ENCODE results near the gene ZNF608. TPM values are rescaled to one million over a fixed set of nuclear protein-coding genes. Genes with fewer than 3 reads are reported as not detected.

ZNF608 gene
- total RNA-seq, 4 donors from 2014 or later, result 26.6 to 33.4 (median 29.5) TPM

DNA sequence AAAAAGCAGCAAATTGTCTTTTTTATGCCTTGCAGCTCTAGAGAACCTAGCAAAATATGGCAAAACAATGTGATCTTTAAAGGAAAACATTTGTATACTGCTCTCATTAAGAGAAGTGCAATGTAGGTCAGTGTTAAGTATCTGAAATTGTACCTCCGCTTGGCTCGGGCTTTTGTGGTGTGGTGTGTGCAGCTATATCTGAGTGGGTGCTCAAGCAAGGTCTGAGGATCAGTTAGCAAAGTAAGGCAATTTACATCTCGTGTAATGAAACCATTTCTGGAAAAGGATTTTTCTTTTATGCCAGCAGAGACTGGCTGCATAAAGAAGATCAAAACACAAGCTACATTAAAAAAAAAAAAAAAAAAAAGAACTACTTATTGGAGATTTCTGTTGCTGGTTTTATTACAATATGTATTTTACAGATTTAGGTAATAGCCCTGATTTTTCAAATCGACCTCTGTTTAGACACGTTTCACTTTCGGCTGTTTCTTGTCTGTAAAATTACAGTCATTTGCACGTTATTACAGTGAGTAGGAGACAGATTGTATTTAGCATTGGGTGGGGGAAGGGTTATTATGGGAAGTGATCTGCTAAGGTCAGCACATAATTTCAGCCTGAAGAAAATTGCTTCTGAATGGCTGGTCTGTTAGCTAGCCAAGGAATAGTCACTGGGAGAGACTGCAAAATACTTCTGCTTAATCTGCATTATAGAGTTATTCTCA lies 7.9 kb upstream of the ZNF608 start:
- H3K4me3 ChIP-seq, result peak overlapping the region in 1 of 4 donors; percentile 9
- H3K4me1 ChIP-seq, result peaks cover 0 to 24% (median 11%) of the 10 kb centered on the region in 4 donors
- no peak overlapping the region for H3K27ac ChIP-seq (replicated peaks in 1 of 4)
- 66% methylated on average over 7 of the region's 7 CpGs for WGBS
- intact Hi-C loops (cut with DNase I), result loop anchor here (10.0 kb wide), 1 partner anchor 150 kb away; no protein-coding TSS in a partner anchor
- H3K9me3 ChIP-seq, result no peaks in the 10 kb centered on the region
- no peak for DNase-seq (ENCODE audit: extremely low spot score)
- TF ChIP-seq, protein P1, sequence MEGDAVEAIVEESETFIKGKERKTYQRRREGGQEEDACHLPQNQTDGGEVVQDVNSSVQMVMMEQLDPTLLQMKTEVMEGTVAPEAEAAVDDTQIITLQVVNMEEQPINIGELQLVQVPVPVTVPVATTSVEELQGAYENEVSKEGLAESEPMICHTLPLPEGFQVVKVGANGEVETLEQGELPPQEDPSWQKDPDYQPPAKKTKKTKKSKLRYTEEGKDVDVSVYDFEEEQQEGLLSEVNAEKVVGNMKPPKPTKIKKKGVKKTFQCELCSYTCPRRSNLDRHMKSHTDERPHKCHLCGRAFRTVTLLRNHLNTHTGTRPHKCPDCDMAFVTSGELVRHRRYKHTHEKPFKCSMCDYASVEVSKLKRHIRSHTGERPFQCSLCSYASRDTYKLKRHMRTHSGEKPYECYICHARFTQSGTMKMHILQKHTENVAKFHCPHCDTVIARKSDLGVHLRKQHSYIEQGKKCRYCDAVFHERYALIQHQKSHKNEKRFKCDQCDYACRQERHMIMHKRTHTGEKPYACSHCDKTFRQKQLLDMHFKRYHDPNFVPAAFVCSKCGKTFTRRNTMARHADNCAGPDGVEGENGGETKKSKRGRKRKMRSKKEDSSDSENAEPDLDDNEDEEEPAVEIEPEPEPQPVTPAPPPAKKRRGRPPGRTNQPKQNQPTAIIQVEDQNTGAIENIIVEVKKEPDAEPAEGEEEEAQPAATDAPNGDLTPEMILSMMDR (IDR thresholded peaks at IDR 0.05), result no peak
- TF ChIP-seq POLR2A (IDR thresholded peaks at IDR 0.05; ENCODE audit: low read depth), result no peak
- TF ChIP-seq EP300 (IDR thresholded peaks at IDR 0.05), result no peak
- TF ChIP-seq POLR2AphosphoS5 (IDR thresholded peaks at IDR 0.05), result no peak
- H3K27me3 ChIP-seq, result no peaks in the 10 kb centered on the region
- H3K36me3 ChIP-seq, result no peaks in the 10 kb centered on the region

DNA sequence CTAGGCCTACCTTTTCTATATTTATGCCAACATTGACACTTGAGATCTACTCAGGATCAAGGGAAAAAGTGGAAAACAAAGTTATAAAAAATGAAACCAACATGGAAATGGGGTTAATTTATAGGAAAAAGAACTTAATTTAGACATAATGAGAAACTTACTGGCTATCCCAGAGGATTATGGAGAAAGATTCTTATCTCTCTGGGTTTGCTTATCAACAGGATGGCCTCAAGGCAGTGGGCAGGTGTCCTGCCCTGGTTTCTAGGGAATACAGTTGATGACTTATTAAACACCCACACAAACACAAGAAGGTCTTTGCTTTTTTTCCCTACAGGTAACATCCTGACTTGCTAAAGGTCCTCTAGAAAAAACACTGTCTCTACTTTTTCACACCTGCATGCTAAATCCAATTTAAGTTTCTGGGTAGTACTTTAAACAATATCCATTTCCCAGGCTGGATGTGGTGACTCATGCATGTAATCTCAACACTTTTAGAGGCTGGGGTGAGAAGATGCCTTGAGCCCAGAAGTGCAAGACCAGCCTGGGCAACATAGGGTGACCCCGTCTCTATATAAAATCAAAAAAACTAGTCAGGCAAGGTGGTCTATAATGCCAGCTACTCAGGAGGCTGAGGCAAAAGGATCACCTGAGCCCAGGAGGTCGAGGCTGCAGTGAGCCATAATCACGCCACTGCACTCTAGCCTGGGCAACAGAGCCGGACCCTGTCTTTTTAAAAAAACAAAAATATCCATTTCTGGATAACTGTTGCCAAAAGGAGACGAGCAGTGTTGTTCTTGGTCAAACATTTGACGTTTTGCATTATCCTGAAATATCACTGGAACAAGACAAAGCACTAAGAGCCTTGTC lies 6.6 kb upstream of the ZNF608 start:
- Histone ChIP-seq H3K27ac (replicated peaks in 1 of 4) (no peak overlapping the region), H3K36me3 (no peaks in the 10 kb centered on the region), H3K9me3 (no peaks in the 10 kb centered on the region), H3K4me3 (no peak overlapping the region), H3K27me3 (no peaks in the 10 kb centered on the region), H3K4me1 (peaks cover 0 to 26% (median 15%) of the 10 kb centered on the region in 4 donors)
- TF ChIP-seq EP300 (IDR thresholded peaks at IDR 0.05), result no peak
- TF ChIP-seq, protein P1 (IDR thresholded peaks at IDR 0.05), result no peak
- TF ChIP-seq POLR2A (IDR thresholded peaks at IDR 0.05; ENCODE audit: low read depth), result no peak
- TF ChIP-seq POLR2AphosphoS5 (IDR thresholded peaks at IDR 0.05), result no peak
- DNase-seq (ENCODE audit: extremely low spot score), result no peak
- intact Hi-C loops (cut with DNase I), result loop anchor here (10.0 kb wide), 1 partner anchor 152 kb away; no protein-coding TSS in a partner anchor
- WGBS, result 95% methylated on average over 6 of the region's 6 CpGs

DNA sequence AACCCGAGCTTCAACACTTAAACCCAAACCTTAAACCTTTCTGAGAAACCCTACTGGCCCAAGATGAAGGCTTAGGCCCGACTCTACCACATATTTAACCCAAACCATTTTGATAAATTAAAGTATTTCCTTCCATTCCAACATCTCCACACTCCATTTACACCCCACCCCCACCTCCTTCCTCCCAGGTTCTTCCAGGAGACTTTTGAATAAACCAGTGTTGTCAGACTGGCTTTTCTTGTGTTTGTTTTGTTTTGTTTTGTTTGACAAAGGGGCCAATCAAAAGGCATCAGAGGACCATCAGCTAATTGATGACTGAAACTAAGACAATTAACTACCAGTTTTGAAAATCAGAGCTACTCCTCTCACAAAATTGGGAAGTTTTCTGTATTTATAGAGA lies 4.6 kb upstream of the ZNF608 start:
- no peaks in the 10 kb centered on the region for H3K36me3 ChIP-seq
- TF ChIP-seq, protein P1 (IDR thresholded peaks at IDR 0.05), result no peak
- TF ChIP-seq POLR2AphosphoS5 (IDR thresholded peaks at IDR 0.05) (no peak), EP300 (IDR thresholded peaks at IDR 0.05) (no peak), POLR2A (IDR thresholded peaks at IDR 0.05; ENCODE audit: low read depth) (no peak)
- H3K4me3 ChIP-seq, result no peak overlapping the region
- H3K27ac ChIP-seq (replicated peaks in 1 of 4), result peak overlapping the region in 1 of 4 donors; percentile 92
- H3K27me3 ChIP-seq, result no peaks in the 10 kb centered on the region
- 89% methylated on average over 2 of the region's 2 CpGs for WGBS
- H3K4me1 ChIP-seq, result peaks cover 0 to 26% (median 22%) of the 10 kb centered on the region in 4 donors
- H3K9me3 ChIP-seq, result no peaks in the 10 kb centered on the region
- DNase-seq (ENCODE audit: extremely low spot score), result no peak
- intact Hi-C loops (cut with DNase I), result loop anchor here (10.0 kb wide), 1 partner anchor 154 kb away; no protein-coding TSS in a partner anchor

DNA sequence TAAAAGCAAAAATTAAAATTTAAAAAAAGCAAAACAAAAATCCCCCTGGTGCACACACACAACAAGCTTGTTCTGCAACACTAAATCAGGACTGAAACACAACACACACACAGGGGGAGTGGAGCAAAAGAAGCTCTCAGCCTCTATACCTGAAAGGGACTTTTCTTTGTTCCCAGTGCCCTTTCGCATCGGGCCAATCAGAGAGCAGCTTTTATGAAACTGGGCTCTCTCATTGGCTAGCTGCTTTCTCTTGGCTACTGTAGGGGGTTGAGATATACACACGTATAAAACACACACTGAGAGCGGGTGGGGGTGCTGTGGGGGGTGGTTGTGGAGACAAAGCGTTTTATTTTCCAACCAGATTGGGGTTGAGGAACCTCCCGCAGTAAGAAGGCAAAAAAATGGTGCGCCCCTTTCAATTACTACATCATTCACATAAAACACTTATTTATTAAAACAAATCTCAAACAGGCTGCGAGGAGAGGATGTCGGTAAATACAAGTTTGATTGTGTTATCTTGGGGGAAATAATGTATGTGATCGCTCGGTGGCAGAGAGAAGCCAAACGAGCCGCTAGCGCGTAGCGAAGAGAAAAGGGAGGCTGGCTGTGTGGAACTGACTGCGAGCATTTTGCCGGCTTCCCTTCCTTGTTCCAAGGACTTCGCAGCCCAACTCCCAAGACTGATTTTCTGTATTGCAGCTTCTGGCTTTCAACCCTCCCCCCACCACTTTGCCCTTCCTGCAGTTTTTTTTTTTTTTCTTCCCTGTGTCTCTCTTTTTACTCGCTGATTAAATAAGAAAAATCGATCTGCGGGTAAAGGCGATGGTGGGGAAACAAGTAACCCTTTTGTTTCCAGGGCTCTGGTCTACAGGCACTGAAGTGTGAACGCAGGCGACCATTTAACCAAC lies 2.5 kb upstream of the ZNF608 start:
- 7% methylated on average over 25 of the region's 25 CpGs for WGBS
- peak; percentile 94 for DNase-seq (ENCODE audit: extremely low spot score)
- H3K4me3 ChIP-seq, result peak overlapping the region; percentile 73 to 77 (median 75)
- no peaks in the 10 kb centered on the region for H3K27me3 ChIP-seq
- peaks cover 0 to 38% (median 25%) of the 10 kb centered on the region in 4 donors for H3K4me1 ChIP-seq
- no peaks in the 10 kb centered on the region for H3K9me3 ChIP-seq
- H3K36me3 ChIP-seq, result no peaks in the 10 kb centered on the region
- peak overlapping the region; percentile 91 to 94 (median 92) for H3K27ac ChIP-seq (replicated peaks in 1 of 4)
- TF ChIP-seq POLR2AphosphoS5 (IDR thresholded peaks at IDR 0.05) (peak; percentile 58 to 83), EP300 (IDR thresholded peaks at IDR 0.05) (no peak), POLR2A (IDR thresholded peaks at IDR 0.05; ENCODE audit: low read depth) (peak; percentile 18)
- TF ChIP-seq, protein P1 (IDR thresholded peaks at IDR 0.05), result no peak
- intact Hi-C loops (cut with DNase I), result loop anchor here (5.0 to 10.0 kb wide), 3 partner anchors 232 to 736 kb away; no protein-coding TSS in a partner anchor
